HepG2 (cell line): ENCODE results near the gene NEAT1. TPM values are rescaled to one million over a fixed set of nuclear protein-coding genes. Genes with fewer than 3 reads are reported as not detected.

Experiments used
- ARNT ChIP-seq: fragments of 450-650 bp; IDR thresholded peaks from 2 replicates; pipeline ENCODE4 v1.6.1; 2017
- CBX5 ChIP-seq: sonication (generic); formaldehyde crosslinking; IDR thresholded peaks from 2 replicates; pipeline ENCODE4 v1.4.0; 2020; ENCODE audit warnings: missing genetic modification reagents, borderline replicate concordance
- CREB1 ChIP-seq, 2 experiments: fragments of 450-650 bp in 1 of 2; IDR thresholded peaks; 2 replicates each; pipeline ENCODE4 v1.6.1; 2016 to 2017; ENCODE audit warnings: control low read depth in 1 of 2, mild to moderate bottlenecking in 1 of 2, missing compliant biosample characterization in 1 of 2, missing genetic modification characterization in 1 of 2
- ETS1 ChIP-seq: sonication (generic); formaldehyde crosslinking; IDR thresholded peaks from 2 replicates; pipeline ENCODE4 v1.4.0; 2020; ENCODE audit warnings: missing genetic modification reagents
- KDM6A ChIP-seq: IDR thresholded peaks from 2 replicates; pipeline ENCODE4 v1.6.1; 2016; ENCODE audit warnings: low read depth
- KMT2A ChIP-seq: sonication (generic); formaldehyde crosslinking; IDR thresholded peaks from 2 replicates; pipeline ENCODE4 v1.4.0; 2020; ENCODE audit warnings: missing genetic modification reagents
- NFAT5 ChIP-seq: sonication (generic); formaldehyde crosslinking; IDR thresholded peaks from 2 replicates; pipeline ENCODE4 v1.4.0; 2020; ENCODE audit warnings: missing genetic modification reagents
- NFYB ChIP-seq: sonication (generic); formaldehyde crosslinking; IDR thresholded peaks from 2 replicates; pipeline ENCODE4 v1.4.0; 2020; ENCODE audit warnings: missing genetic modification reagents
- PAX8 ChIP-seq: sonication (generic); formaldehyde crosslinking; IDR thresholded peaks from 2 replicates; pipeline ENCODE4 v1.8.0; 2022; ENCODE audit warnings: mild to moderate bottlenecking, missing genetic modification reagents, borderline replicate concordance
- TSC22D2 ChIP-seq: sonication (generic); formaldehyde crosslinking; IDR thresholded peaks from 2 replicates; pipeline ENCODE4 v1.5.1; 2020; ENCODE audit warnings: missing genetic modification reagents, mild to moderate bottlenecking, borderline replicate concordance
- ZBTB10 ChIP-seq: sonication (generic); formaldehyde crosslinking; IDR thresholded peaks from 2 replicates; pipeline ENCODE4 v1.4.0; 2020; ENCODE audit warnings: missing genetic modification reagents, borderline replicate concordance
- ZGPAT ChIP-seq: IDR thresholded peaks from 2 replicates; pipeline ENCODE4 v1.6.1; 2016; ENCODE audit warnings: mild to moderate bottlenecking
- ZNF292 ChIP-seq: sonication (generic); formaldehyde crosslinking; IDR thresholded peaks from 2 replicates; pipeline ENCODE4 v1.8.1; 2022; ENCODE audit warnings: mild to moderate bottlenecking, low read depth, missing genetic modification reagents, borderline replicate concordance
- ZNF354B ChIP-seq: sonication (generic); formaldehyde crosslinking; IDR thresholded peaks from 2 replicates; pipeline ENCODE4 v1.8.0; 2022; ENCODE audit warnings: mild to moderate bottlenecking, missing genetic modification reagents
- ZNF709 ChIP-seq: sonication (generic); formaldehyde crosslinking; IDR thresholded peaks from 2 replicates; pipeline ENCODE4 v1.5.0; 2020; ENCODE audit warnings: mild to moderate bottlenecking, missing genetic modification reagents
- ZSCAN21 ChIP-seq: sonication (generic); formaldehyde crosslinking; IDR thresholded peaks from 2 replicates; pipeline ENCODE4 v1.8.0; 2022; ENCODE audit warnings: mild to moderate bottlenecking, missing genetic modification reagents, moderate library complexity, borderline replicate concordance
- polyA plus RNA-seq, 8 experiments: library from polyadenylated mRNA; depleted of rRNA in 3 of 8; stranded (reverse) in 7 of 8; unstranded in 1 of 8; fragments of >200 nt; fragmentation: Illumina TruSeq in 4 of 8; extraction: Trizol in 4 of 8; gene quantifications; 2 replicates each; pipeline versions ENCODE4 v1.2.1 to v1.2.3, GENCODE V29; 2011 to 2016; ENCODE audit warnings: low read depth in 4 of 8, missing spikeins in 1 of 8, mixed read lengths in 1 of 8; ENCODE audit not compliant: insufficient read depth in 1 of 8
- total RNA-seq, 5 experiments: library from RNA; depleted of rRNA; stranded (reverse); fragments of >200 nt; fragmentation: Illumina TruSeq; extraction: Trizol; gene quantifications; 2 replicates each; pipeline ENCODE4 v1.2.3, GENCODE V29; 2016; ENCODE audit warnings: low read depth in 1 of 5

Gene NEAT1
- total and polyA plus RNA-seq, 2 of the 13 experiments (the other 11 are each of a cell fraction or from before 2014, with no cell fraction given) = 20.5 to 41.2 TPM

GRCh38 chr11:65487467-65488272, 65.1 kb downstream of the NEAT1 start (continued):
- peak; percentile 40; the same call in 1 of the 2 replicates for TF ChIP-seq TSC22D2
- TF ChIP-seq PAX8 (CRISPR knock-in tag) = no peak
- no peak for TF ChIP-seq ZBTB10
- TF ChIP-seq ZGPAT (CRISPR knock-in tag) = peak; percentile 78
- TF ChIP-seq NFYB (CRISPR knock-in tag) = peak; percentile 93
- peak; percentile 47; the same call in 1 of the 2 replicates for TF ChIP-seq KDM6A
- TF ChIP-seq NFAT5 (CRISPR knock-in tag) = peak; percentile 35
- 0 out of 2 replicates have a peak, but pooled peaks have one; percentile 55 for TF ChIP-seq CBX5 (CRISPR knock-in tag)
- 0 out of 2 replicates have a peak, but pooled peaks have one; percentile 23 for TF ChIP-seq KMT2A (CRISPR knock-in tag)
- TF ChIP-seq ZSCAN21 (CRISPR knock-in tag) = peak; percentile 59
- TF ChIP-seq ZNF709 = no peak
- no peak for TF ChIP-seq ZNF354B (CRISPR knock-in tag)
- peak; percentile 68; the same call in 1 of the 2 replicates for TF ChIP-seq CREB1 (IDR thresholded peaks at IDR 0.05)
- 0 out of 2 replicates have a peak, but pooled peaks have one; percentile 53 for TF ChIP-seq CREB1 (CRISPR knock-in tag; IDR thresholded peaks at IDR 0.05)
- no peak for TF ChIP-seq ETS1 (CRISPR knock-in tag)
- no peak for TF ChIP-seq ARNT
- peak; percentile 72; the same call in 1 of the 2 replicates for TF ChIP-seq ZNF292 (CRISPR knock-in tag)
